K562 (cell line): ENCODE data around the gene PARP15. TPM values are rescaled to one million over a fixed set of nuclear protein-coding genes. Genes with fewer than 3 reads are reported as not detected.

Source experiments
- ATAC-seq: fragments of 200-7000 bp; cut with Tn5 transposase; 3 replicates; pipeline ENCODE4 v1.9.1; 2020; ENCODE audit warnings: moderate library complexity
- BruUV-seq: library from RNA; stranded (reverse); fragments of 400-500 nt; replicated peaks from 2 replicates; lab custom pipeline; 2021; lab: Mats Ljungman, UMichigan
- CTCF ChIA-PET: fragments of 300-600 bp; formaldehyde crosslinking; extraction: SDS; loops from one replicate; lab custom pipeline; 2021; ENCODE audit warnings: low intra/inter-chr PET ratio; lab: Yijun Ruan, JAX
- POLR2A ChIA-PET: fragments of 300-600, 350-650 bp; sonication (Branson Sonifier 250); formaldehyde crosslinking; extraction: SDS; loops from one replicate; lab custom pipeline; 2021; ENCODE audit warnings: antibody characterized with exemption, inconsistent platforms; lab: Yijun Ruan, JAX
- DNase-seq, 4 experiments: peaks; one replicate each; pipeline versions ENCODE4 v3.0.0 to v3.0.0-alpha.2; 2011 to 2018; ENCODE audit warnings: low spot score in 3 of 4, mixed read lengths in 3 of 4; ENCODE audit errors: extremely low read depth in 1 of 4
- FAIRE-seq: peaks from 2 replicates; lab custom pipeline; 2011; peaks lifted over from hg19 to GRCh38; lab: Jason Lieb, UNC
- H2AFZ ChIP-seq: 2 replicates; pipeline ENCODE4 v1.6.0; 2011; ENCODE audit warnings: low read depth, low read length, control low read depth, inconsistent platforms
- H3K27ac ChIP-seq: fragments of 200-600 bp; 3 replicates; pipeline ENCODE4 v1.8.0; 2011; ENCODE audit warnings: low read depth, mild to moderate bottlenecking, control low read depth, inconsistent platforms, low read length, moderate library complexity, mixed read lengths; ENCODE audit errors: extremely low read depth
- H3K27me3 ChIP-seq, 2 experiments: fragments of 300-600 bp in 1 of 2; 2 replicates in 1 of 2; 3 replicates in 1 of 2; pipeline versions ENCODE4 v1.6.0 to v1.8.0; 2011; ENCODE audit warnings: inconsistent platforms in 2 of 2, low read length in 2 of 2, mild to moderate bottlenecking in 1 of 2, mixed read lengths in 1 of 2, moderate library complexity in 1 of 2; ENCODE audit not compliant: control insufficient read depth in 2 of 2, insufficient read depth in 2 of 2
- H3K36me3 ChIP-seq: fragments of 300-600 bp; 3 replicates; pipeline ENCODE4 v1.8.0; 2011; ENCODE audit warnings: mild to moderate bottlenecking, low read length, inconsistent platforms; ENCODE audit not compliant: control insufficient read depth, insufficient read depth
- H3K4me1 ChIP-seq, 2 experiments: fragments of 200-600 bp in 1 of 2; replicated peaks in 1 of 2; 2 replicates in 1 of 2; 3 replicates in 1 of 2; pipeline versions ENCODE4 v1.5.1 to v1.8.0; 2011; ENCODE audit warnings: inconsistent platforms in 2 of 2, low read length in 2 of 2, mild to moderate bottlenecking in 1 of 2, mixed read lengths in 1 of 2, moderate library complexity in 1 of 2; ENCODE audit not compliant: control insufficient read depth in 2 of 2, insufficient read depth in 2 of 2
- H3K4me2 ChIP-seq: 2 replicates; pipeline ENCODE4 v1.6.1; 2011; ENCODE audit warnings: low read length, control low read depth, inconsistent platforms, mixed read lengths; ENCODE audit not compliant: insufficient read depth
- H3K4me3 ChIP-seq: fragments of 200-600 bp; sonication (generic), shearing (Covaris generic); 2 replicates; pipeline ENCODE4 v1.5.1; 2016; ENCODE audit warnings: control low read depth, inconsistent platforms
- H3K79me2 ChIP-seq: fragments of 200-600 bp; 3 replicates; pipeline ENCODE4 v1.8.0; 2011; ENCODE audit warnings: low read length, inconsistent platforms; ENCODE audit not compliant: control insufficient read depth, insufficient read depth
- H3K9ac ChIP-seq, 2 experiments: 2 replicates each; pipeline versions ENCODE4 v1.6.0 to v1.6.1; 2011; ENCODE audit warnings: low read depth in 2 of 2, low read length in 2 of 2, control low read depth in 1 of 2, inconsistent platforms in 1 of 2, mild to moderate bottlenecking in 1 of 2, mixed read lengths in 1 of 2; ENCODE audit not compliant: insufficient read depth in 1 of 2
- H3K9me1 ChIP-seq: one replicate; pipeline ENCODE4 v1.6.0; 2011; ENCODE audit warnings: inconsistent platforms, mild to moderate bottlenecking, low read length, moderate library complexity; ENCODE audit not compliant: control insufficient read depth, insufficient read depth
- H3K9me3 ChIP-seq: replicated peaks from 2 replicates; pipeline ENCODE4 v1.5.1; 2011; ENCODE audit warnings: low read depth, low read length, inconsistent platforms; ENCODE audit not compliant: control insufficient read depth, insufficient read depth
- H4K20me1 ChIP-seq: replicated peaks from 2 replicates; pipeline ENCODE4 v1.6.1; 2011; ENCODE audit warnings: low read length, inconsistent platforms, mixed read lengths; ENCODE audit not compliant: control insufficient read depth, insufficient read depth
- ARHGAP35 ChIP-seq: fragments of 450-650 bp; IDR thresholded peaks from 2 replicates; pipeline ENCODE4 v1.6.1; 2018; ENCODE audit not compliant: partially characterized antibody
- CBX3 ChIP-seq, 2 experiments: IDR thresholded peaks; 1 replicate in 1 of 2; 2 replicates in 1 of 2; pipeline ENCODE4 v1.6.1; 2012; ENCODE audit warnings: inconsistent platforms in 2 of 2, low read length in 2 of 2, borderline replicate concordance in 1 of 2, control low read depth in 1 of 2
- ETV6 ChIP-seq, 3 experiments: fragments of 150-350 bp in 1 of 3; sonication (generic) in 1 of 3; formaldehyde crosslinking in 1 of 3; IDR thresholded peaks; 2 replicates each; pipeline versions ENCODE4 v1.6.1 to v1.8.0; 2014 to 2022; ENCODE audit warnings: borderline replicate concordance in 2 of 3, low read depth in 2 of 3, antibody characterized with exemption in 1 of 3, low read length in 1 of 3, mild to moderate bottlenecking in 1 of 3, missing genetic modification reagents in 1 of 3
- HDAC3 ChIP-seq: fragments of 450-650 bp; IDR thresholded peaks from 2 replicates; pipeline ENCODE4 v1.6.1; 2018; ENCODE audit warnings: borderline replicate concordance, mild to moderate bottlenecking, moderate library complexity; ENCODE audit not compliant: partially characterized antibody
- JUND ChIP-seq, 2 experiments: IDR thresholded peaks; 2 replicates in 1 of 2; 3 replicates in 1 of 2; pipeline ENCODE4 v1.6.1; 2011; ENCODE audit warnings: borderline replicate concordance in 2 of 2, low read depth in 2 of 2, low read length in 2 of 2, improper control_type of control experiment in 1 of 2, missing biosample characterization in 1 of 2, missing genetic modification characterization in 1 of 2, missing genetic modification reagents in 1 of 2
- KLF16 ChIP-seq: IDR thresholded peaks from 2 replicates; pipeline ENCODE4 v1.6.1; 2016; ENCODE audit warnings: antibody characterized with exemption
- LEF1 ChIP-seq: fragments of 450-650 bp; IDR thresholded peaks from 2 replicates; pipeline ENCODE4 v1.6.1; 2016; ENCODE audit warnings: mild to moderate bottlenecking
- MTA2 ChIP-seq: fragments of 450-650 bp; IDR thresholded peaks from 2 replicates; pipeline ENCODE4 v1.6.1; 2016; ENCODE audit warnings: low read depth
- NR1H2 ChIP-seq: sonication (generic); formaldehyde crosslinking; IDR thresholded peaks from 2 replicates; pipeline ENCODE4 v1.4.0; 2020; ENCODE audit warnings: mild to moderate bottlenecking, missing genetic modification reagents
- POLR2AphosphoS2 ChIP-seq: IDR thresholded peaks from 2 replicates; pipeline ENCODE4 v1.6.1; 2012; ENCODE audit warnings: low read length, improper control_type of control experiment
- RBM25 ChIP-seq: fragments of 200-400 bp; formaldehyde crosslinking; IDR thresholded peaks from 2 replicates; pipeline ENCODE4 v1.6.1; 2018; ENCODE audit warnings: low read length, low read depth, moderate library complexity; ENCODE audit not compliant: severe bottlenecking
- SMAD4 ChIP-seq: fragments of 250-450 bp; sonication (Bioruptor Pico); conservative IDR thresholded peaks from 2 replicates; pipeline ENCODE4 v1.8.0; 2021; ENCODE audit warnings: inconsistent platforms, mild to moderate bottlenecking, moderate library complexity
- SNIP1 ChIP-seq: fragments of 450-650 bp; IDR thresholded peaks from 2 replicates; pipeline ENCODE4 v1.7.1; 2017; ENCODE audit warnings: low read depth, mild to moderate bottlenecking
- TCF3 ChIP-seq: sonication (generic); formaldehyde crosslinking; IDR thresholded peaks from 2 replicates; pipeline ENCODE4 v1.4.0; 2020; ENCODE audit warnings: mild to moderate bottlenecking, missing genetic modification reagents
- U2AF2 ChIP-seq: fragments of 200-400 bp; formaldehyde crosslinking; optimal IDR thresholded peaks from 2 replicates; pipeline ENCODE3; 2017; ENCODE audit warnings: low read depth, mild to moderate bottlenecking, low read length
- ZBED1 ChIP-seq: IDR thresholded peaks from 2 replicates; pipeline ENCODE4 v1.6.1; 2014
- ZBTB1 ChIP-seq: sonication (generic); formaldehyde crosslinking; IDR thresholded peaks from 2 replicates; pipeline ENCODE4 v1.8.1; 2023; ENCODE audit warnings: missing genetic modification reagents, low read depth, mild to moderate bottlenecking, borderline replicate concordance
- ZNF830 ChIP-seq: fragments of 250-450 bp; sonication (Bioruptor Pico); IDR thresholded peaks from 2 replicates; pipeline ENCODE4 v1.5.0; 2021; ENCODE audit warnings: mild to moderate bottlenecking
- WGBS: fragments of 100-300 bp; shearing (Covaris generic); methylation state at CpG from one replicate; pipeline ENCODE4 v1.1.6; 2016; ENCODE audit warnings: low coverage, mixed read lengths; ENCODE audit not compliant: insufficient coverage; ENCODE audit errors: missing lambda C conversion rate; 5-methylcytosine and 5-hydroxymethylcytosine counted together
- in situ Hi-C: fragments of 300-500 bp; cut with MboI; formaldehyde crosslinking; loops from 4 replicates; pipeline ENCODE4 v1.15.0; 2018; ENCODE audit warnings: inconsistent platforms, mixed read lengths
- intact Hi-C: fragments of 100-400 bp; cut with micrococcal nuclease; formaldehyde crosslinking; loops from 2 replicates; pipeline ENCODE4 v1.14.2; 2022
- polyA plus RNA-seq, 8 experiments: library from polyadenylated mRNA; depleted of rRNA in 4 of 8; stranded (reverse) in 5 of 8; unstranded in 3 of 8; fragments of >200 nt; fragmentation: Nextera tagmentation in 2 of 8; fragmentation: Illumina TruSeq in 1 of 8; extraction: Ambion mirVana in 2 of 8; extraction: Trizol in 1 of 8; gene quantifications; 2 replicates each; pipeline versions ENCODE4 v1.2.1 to v1.2.3, GENCODE V29; 2011 to 2014; ENCODE audit warnings: inconsistent platforms in 1 of 8, missing spikeins in 1 of 8
- total RNA-seq, 7 experiments: library from RNA; depleted of rRNA in 6 of 7; stranded (reverse); fragments of >200 nt in 6 of 7; fragmentation: Illumina TruSeq in 2 of 7; extraction: Trizol in 2 of 7; gene quantifications; 2 replicates each; pipeline versions ENCODE4 v1.2.1 to v1.2.3, GENCODE V29; 2011 to 2021; ENCODE audit warnings: low replicate concordance in 1 of 7

PARP15 gene
- total and polyA plus RNA-seq, 9 of the 15 experiments (the other 6 are each of a cell fraction or from before 2014, with no cell fraction given), result 0.05 to 0.40 (median 0.13) TPM

DNA sequence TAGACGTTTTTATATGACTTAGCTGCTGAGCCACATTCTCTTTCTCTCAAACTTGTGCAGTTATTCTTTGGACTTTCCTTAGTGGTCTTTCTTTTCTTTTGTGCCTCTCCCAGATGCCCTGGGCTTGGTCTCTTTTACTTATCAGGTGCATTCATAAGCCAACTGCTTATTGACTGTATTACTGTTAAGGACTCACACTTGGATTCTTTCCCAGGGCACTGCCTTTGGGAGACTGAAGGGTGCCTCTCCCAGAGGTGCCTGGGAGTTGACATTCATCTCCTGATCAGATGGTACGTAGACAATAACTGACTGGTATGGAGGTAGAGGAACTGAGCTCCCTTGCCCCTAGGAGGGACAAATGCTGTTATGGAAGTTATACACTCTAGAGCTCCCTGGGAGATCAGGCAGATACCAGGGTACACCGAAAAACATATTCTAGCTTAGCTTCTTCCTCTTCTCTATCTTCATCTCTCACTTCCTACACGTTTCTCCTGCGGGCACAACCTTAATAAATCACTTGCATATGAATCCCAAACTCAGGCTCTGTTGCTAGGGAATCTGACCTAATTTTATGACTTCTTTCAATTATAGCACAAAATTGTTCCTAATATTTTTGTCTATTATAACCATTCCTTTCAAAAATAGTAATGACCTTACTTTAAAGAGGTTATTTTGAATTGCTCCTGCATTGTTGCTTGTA is 24.7 kb downstream of the PARP15 start:
- POLR2A ChIA-PET, result no interaction called here
- H3K4me3 ChIP-seq, result no peak overlapping the region
- CTCF ChIA-PET, result no interaction called here
- TF ChIP-seq SMAD4, result no peak
- TF ChIP-seq KLF16, result no peak
- no peak for TF ChIP-seq HDAC3
- no peak for TF ChIP-seq ETV6 (IDR thresholded peaks at IDR 0.05; ENCODE audit: borderline replicate concordance in 1 of 2, low read depth in 2 of 2, low read length in 1 of 2)
- TF ChIP-seq ETV6 (CRISPR knock-in tag; IDR thresholded peaks at IDR 0.05; ENCODE audit: borderline replicate concordance), result no peak
- TF ChIP-seq MTA2, result no peak
- TF ChIP-seq SNIP1, result no peak
- no peak for TF ChIP-seq JUND (IDR thresholded peaks at IDR 0.05; ENCODE audit: borderline replicate concordance, low read depth, low read length)
- TF ChIP-seq JUND (tag; IDR thresholded peaks at IDR 0.05; ENCODE audit: borderline replicate concordance, low read depth, low read length), result no peak
- no peak for TF ChIP-seq LEF1
- TF ChIP-seq POLR2AphosphoS2, result no peak
- no peak for TF ChIP-seq ZNF830 (CRISPR knock-in tag)
- no peak for TF ChIP-seq CBX3 (IDR thresholded peaks at IDR 0.05; ENCODE audit: borderline replicate concordance in 1 of 2, low read length in 2 of 2)
- TF ChIP-seq RBM25, result no peak
- no peak for TF ChIP-seq NR1H2 (CRISPR knock-in tag)
- no peak for TF ChIP-seq TCF3
- TF ChIP-seq U2AF2, result no peak
- no peak for TF ChIP-seq ARHGAP35
- no peak for TF ChIP-seq ZBED1
- TF ChIP-seq ZBTB1 (CRISPR knock-in tag), result no peak
- in situ Hi-C loops, result no loop called here
- H3K9me3 ChIP-seq, result no peaks in the 10 kb centered on the region
- no peak overlapping the region for H2AFZ ChIP-seq
- H3K9me1 ChIP-seq, result no peaks in the 10 kb centered on the region
- 0% methylated on average over 5 of the region's 5 CpGs for WGBS
- H3K9ac ChIP-seq, result no peak overlapping the region
- H4K20me1 ChIP-seq, result no peaks in the 10 kb centered on the region
- no peaks in the 10 kb centered on the region for H3K4me1 ChIP-seq
- DNase-seq (no peak), ATAC-seq (no peak), FAIRE-seq (no peak)
- H3K4me2 ChIP-seq, result no peak overlapping the region
- intact Hi-C loops, result no loop called here
- BruUV-seq, result no TSS peak
- no peak overlapping the region for H3K27ac ChIP-seq
- H3K79me2 ChIP-seq, result no peaks in the 10 kb centered on the region
- no peaks in the 10 kb centered on the region for H3K27me3 ChIP-seq
- H3K36me3 ChIP-seq, result no peaks in the 10 kb centered on the region
